Sigmoid colon (tissue), 7 donors: Measurements from ENCODE around the gene CDSN. TPM values are rescaled to one million over a fixed set of nuclear protein-coding genes. Genes with fewer than 3 reads are reported as not detected.

Experiments
- DNase-seq: peaks from one replicate; pipeline ENCODE4 v3.0.0-alpha.2; 2019
- H3K27ac ChIP-seq, 4 donors: fragments of 200-600 bp; sonication (generic); one replicate each; pipeline ENCODE4 v1.5.1; 2016 to 2019; ENCODE audit warnings: mild to moderate bottlenecking in 1 of 4
- H3K27me3 ChIP-seq, 3 donors: fragments of 200-600 bp; sonication (generic); one replicate each; pipeline ENCODE4 v1.5.1; 2019; ENCODE audit warnings: mild to moderate bottlenecking in 1 of 3
- H3K36me3 ChIP-seq, 4 donors: fragments of 200-600 bp; sonication (generic); one replicate each; pipeline ENCODE4 v1.5.1; 2016 to 2019
- H3K4me1 ChIP-seq, 4 donors: fragments of 200-600 bp; sonication (generic); one replicate each; pipeline ENCODE4 v1.5.1; 2017 to 2019
- H3K4me3 ChIP-seq, 4 donors: fragments of 200-600 bp; sonication (generic); one replicate each; pipeline ENCODE4 v1.5.1; 2017 to 2019; ENCODE audit warnings: mild to moderate bottlenecking in 2 of 4, moderate library complexity in 1 of 4
- H3K9me3 ChIP-seq, 4 donors: fragments of 200-600 bp in 3 of 4; sonication (generic) in 3 of 4; one replicate each; pipeline versions ENCODE4 v1.5.1 to v1.6.1; 2013 to 2019
- CTCF ChIP-seq, 4 experiments: fragments of 450-650 bp in 3 of 4; fragments of 200-600 bp in 1 of 4; IDR thresholded peaks; one replicate each; pipeline ENCODE4 v1.5.1; 2016 to 2019; ENCODE audit warnings: antibody characterized with exemption in 4 of 4, mild to moderate bottlenecking in 3 of 4, moderate library complexity in 2 of 4
- EP300 ChIP-seq, 4 donors: sonication (generic); formaldehyde crosslinking; IDR thresholded peaks; one replicate each; pipeline ENCODE4 v1.6.1; 2017; ENCODE audit warnings: antibody characterized with exemption in 4 of 4
- POLR2A ChIP-seq, 2 donors: fragments of 450-650 bp; IDR thresholded peaks; one replicate each; pipeline ENCODE4 v1.6.1; 2016; ENCODE audit warnings: antibody characterized with exemption in 2 of 2, mild to moderate bottlenecking in 2 of 2, moderate library complexity in 2 of 2
- POLR2AphosphoS5 ChIP-seq, 4 donors: sonication (generic); formaldehyde crosslinking; IDR thresholded peaks; one replicate each; pipeline ENCODE4 v1.6.1; 2017; ENCODE audit warnings: antibody characterized with exemption in 4 of 4
- WGBS, 2 donors: extraction: QIAGEN DNeasy Blood & Tissue Kit; methylation state at CpG; one replicate each; pipeline ENCODE4 v1.1.7; 2013; 5-methylcytosine and 5-hydroxymethylcytosine counted together
- intact Hi-C: fragments of 100-400 bp; cut with DNase I; formaldehyde crosslinking; loops from one replicate; pipeline ENCODE4 v1.15.1; 2023
- polyA plus RNA-seq, 3 donors: library from polyadenylated mRNA; stranded (reverse); fragments of 200-250 nt; gene quantifications; one replicate each; pipeline ENCODE4 v1.2.3, GENCODE V29; 2013
- total RNA-seq, 4 donors: library from RNA; depleted of rRNA; stranded (reverse); fragments of >200 nt; gene quantifications; one replicate each; pipeline ENCODE4 v1.1.0, GENCODE V29; 2016
- donor health status: healthy with polysubstance abuse.
- donor health status: Bipolar disorder and iron deficiency.
- donor health status: healthy.

CDSN gene
- total and polyA plus RNA-seq, 7 donors = not detected

DNA sequence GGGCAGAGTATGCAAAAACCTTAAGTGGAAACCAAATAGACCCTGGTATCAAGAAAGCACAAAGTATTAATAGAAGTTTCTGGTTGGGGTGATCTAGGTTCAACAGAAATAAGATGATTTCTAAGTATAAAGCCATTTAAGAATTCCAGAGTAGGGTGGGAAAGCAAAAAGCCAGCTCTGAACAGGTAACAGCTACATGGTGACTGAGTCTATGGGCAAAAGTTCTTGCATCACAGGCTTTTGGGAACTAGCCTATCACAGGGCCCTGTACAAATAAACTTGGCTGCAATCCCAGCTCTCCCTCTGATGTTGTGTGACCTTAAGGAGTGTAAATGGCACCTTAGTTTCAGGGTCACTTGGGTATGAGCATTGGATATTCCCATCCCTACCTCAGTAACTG, 43.7 kb upstream of the CDSN start:
- no peak overlapping the region for H3K4me3 ChIP-seq
- no peaks in the 10 kb centered on the region for H3K36me3 ChIP-seq
- DNase-seq = no peak
- H3K4me1 ChIP-seq = peaks cover 0 to 12% (median 7%) of the 10 kb centered on the region in 4 donors
- no peaks in the 10 kb centered on the region for H3K27me3 ChIP-seq
- TF ChIP-seq POLR2A (IDR thresholded peaks at IDR 0.05) = no peak
- TF ChIP-seq EP300 (IDR thresholded peaks at IDR 0.05) = no peak
- TF ChIP-seq POLR2AphosphoS5 (IDR thresholded peaks at IDR 0.05) = no peak
- no peak for TF ChIP-seq CTCF (IDR thresholded peaks at IDR 0.05)
- H3K9me3 ChIP-seq = no peaks in the 10 kb centered on the region
- intact Hi-C loops = no loop called here
- H3K27ac ChIP-seq = no peak overlapping the region

DNA sequence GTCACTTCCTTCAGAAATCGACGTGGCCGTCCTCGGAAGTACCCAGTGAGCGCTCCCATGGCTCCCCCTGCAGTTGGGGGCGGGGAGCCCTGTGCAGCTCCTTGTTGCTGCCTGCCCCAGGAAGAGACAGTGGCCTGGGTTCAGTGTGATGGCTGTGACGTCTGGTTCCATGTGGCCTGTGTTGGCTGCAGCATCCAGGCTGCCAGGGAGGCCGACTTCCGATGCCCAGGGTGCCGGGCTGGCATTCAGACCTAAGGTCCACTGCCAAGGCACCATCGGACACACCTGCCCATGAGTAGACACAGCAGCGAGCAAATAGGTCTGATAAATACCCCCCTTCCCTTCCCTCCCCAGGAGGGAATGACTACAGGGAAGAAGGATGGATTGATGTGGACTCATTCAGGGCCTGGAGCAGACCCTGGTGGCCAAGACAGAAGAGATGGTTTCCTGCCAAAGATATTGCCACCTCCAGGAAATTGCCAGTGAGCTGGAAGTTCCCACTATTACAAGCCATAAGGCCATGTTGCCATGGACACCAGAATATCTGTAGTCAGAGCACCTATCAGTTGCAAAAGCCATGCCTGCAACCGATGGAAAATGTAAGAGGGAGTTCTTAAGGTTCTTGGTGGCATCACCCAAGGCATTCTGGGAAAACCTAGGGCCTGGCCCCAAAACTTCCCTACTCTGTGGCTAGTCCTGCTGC, 42.4 kb upstream of the CDSN start:
- Histone ChIP-seq H3K4me3 (no peak overlapping the region), H3K27ac (no peak overlapping the region), H3K27me3 (no peaks in the 10 kb centered on the region), H3K4me1 (peaks cover 0 to 16% (median 11%) of the 10 kb centered on the region in 4 donors), H3K9me3 (no peaks in the 10 kb centered on the region), H3K36me3 (no peaks in the 10 kb centered on the region)
- DNase-seq = no peak
- 89 to 92% methylated on average over 13 of the region's 13 CpGs for WGBS, 2 donors
- TF ChIP-seq CTCF (IDR thresholded peaks at IDR 0.05) (no peak), EP300 (IDR thresholded peaks at IDR 0.05) (no peak), POLR2AphosphoS5 (IDR thresholded peaks at IDR 0.05) (no peak), POLR2A (IDR thresholded peaks at IDR 0.05) (no peak)
- intact Hi-C loops = no loop called here

GRCh38 chr6:31161216-31162126, 41.2 kb upstream of the CDSN start:
- H3K27ac ChIP-seq = no peak overlapping the region
- 87 to 94% methylated on average over 19 of the region's 19 CpGs for WGBS, 2 donors
- H3K4me1 ChIP-seq = peaks cover 0 to 24% (median 19%) of the 10 kb centered on the region in 4 donors
- H3K27me3 ChIP-seq = no peaks in the 10 kb centered on the region
- no peak for TF ChIP-seq CTCF (IDR thresholded peaks at IDR 0.05)
- no peak for TF ChIP-seq EP300 (IDR thresholded peaks at IDR 0.05)
- no peak for TF ChIP-seq POLR2A (IDR thresholded peaks at IDR 0.05)
- TF ChIP-seq POLR2AphosphoS5 (IDR thresholded peaks at IDR 0.05) = no peak
- intact Hi-C loops = no loop called here
- H3K4me3 ChIP-seq = no peak overlapping the region
- H3K9me3 ChIP-seq = no peaks in the 10 kb centered on the region
- no peaks in the 10 kb centered on the region for H3K36me3 ChIP-seq
- no peak for DNase-seq

GRCh38 chr6:31158863-31159855, 38.9 kb upstream of the CDSN start:
- peaks cover 0 to 7% (median 0%) of the 10 kb centered on the region in 4 donors for H3K36me3 ChIP-seq
- DNase-seq = peak; percentile 63

More at GRCh38 chr6:31158863-31159855, 38.9 kb upstream of the CDSN start:
- peak overlapping the region; percentile 82 to 90 (median 84) for H3K27ac ChIP-seq
- intact Hi-C loops = no loop called here
- no peak for TF ChIP-seq EP300 (IDR thresholded peaks at IDR 0.05)
- no peak for TF ChIP-seq CTCF (IDR thresholded peaks at IDR 0.05)
- TF ChIP-seq POLR2AphosphoS5 (IDR thresholded peaks at IDR 0.05) = no peak
- no peak for TF ChIP-seq POLR2A (IDR thresholded peaks at IDR 0.05)
- peak overlapping the region; percentile 46 to 76 (median 70) for H3K4me3 ChIP-seq
- no peaks in the 10 kb centered on the region for H3K27me3 ChIP-seq
- H3K9me3 ChIP-seq = no peaks in the 10 kb centered on the region
- 11 to 18% methylated on average over 35 of the region's 35 CpGs for WGBS, 2 donors
- peaks cover 0 to 24% (median 19%) of the 10 kb centered on the region in 4 donors for H3K4me1 ChIP-seq
